GM12878 (cell line): ENCODE results near the gene IP6K3. TPM values are rescaled to one million over a fixed set of nuclear protein-coding genes. Genes with fewer than 3 reads are reported as not detected.

Experiments used
- ATAC-seq: fragments of 200-7000 bp; cut with Tn5 transposase; 3 replicates; pipeline ENCODE4 v1.9.1; 2020; ENCODE audit warnings: mild to moderate bottlenecking, moderate library complexity
- BruUV-seq: library from RNA; stranded (reverse); fragments of 400-500 nt; replicated peaks from 2 replicates; lab custom pipeline; 2021; lab: Mats Ljungman, UMichigan
- CTCF ChIA-PET: fragments of 300-600 bp; sonication (Branson Sonifier 250); formaldehyde crosslinking; extraction: SDS; loops from one replicate; lab custom pipeline; 2021; ENCODE audit warnings: inconsistent platforms; lab: Yijun Ruan, JAX
- POLR2A ChIA-PET: fragments of 350-600 bp; formaldehyde crosslinking; extraction: SDS; loops from one replicate; lab custom pipeline; 2021; ENCODE audit warnings: inconsistent platforms; lab: Charles Lee
- RAD21 ChIA-PET: fragments of 300-600 bp; sonication (Branson Sonifier 250); formaldehyde crosslinking; loops from one replicate; lab custom pipeline; 2023; ENCODE audit warnings: antibody characterized with exemption; ENCODE audit not compliant: unreplicated experiment; lab: Charles Lee
- SMC1A ChIA-PET: fragments of 300-600 bp; sonication (Branson Sonifier 250); formaldehyde crosslinking; loops from one replicate; lab custom pipeline; 2023; ENCODE audit not compliant: unreplicated experiment, uncharacterized antibody; lab: Charles Lee
- DNase-seq: peaks from one replicate; pipeline ENCODE4 v3.0.0-alpha.2; 2011; ENCODE audit warnings: low read depth, low spot score
- FAIRE-seq: peaks from 3 replicates; lab custom pipeline; 2011; peaks lifted over from hg19 to GRCh38; lab: Jason Lieb, UNC
- H2AFZ ChIP-seq: 2 replicates; pipeline ENCODE4 v1.6.0; 2011; ENCODE audit warnings: low read depth, low read length, control low read depth; ENCODE audit not compliant: control insufficient read depth
- H3K27ac ChIP-seq: 2 replicates; pipeline ENCODE4 v1.5.1; 2011; ENCODE audit warnings: control low read depth; ENCODE audit not compliant: control insufficient read depth, insufficient read depth
- H3K27me3 ChIP-seq, 2 experiments: replicated peaks in 1 of 2; 2 replicates each; pipeline versions ENCODE4 v1.6.0 to v1.6.1; 2011; ENCODE audit warnings: low read length in 1 of 2; ENCODE audit not compliant: control insufficient read depth in 2 of 2, insufficient read depth in 2 of 2
- H3K36me3 ChIP-seq, 2 experiments: 2 replicates each; pipeline ENCODE4 v1.5.1; 2011; ENCODE audit warnings: low read length in 1 of 2; ENCODE audit not compliant: control insufficient read depth in 2 of 2, insufficient read depth in 2 of 2
- H3K4me1 ChIP-seq: 2 replicates; pipeline ENCODE4 v1.6.1; 2011; ENCODE audit warnings: mild to moderate bottlenecking, low read length, moderate library complexity, mixed read lengths; ENCODE audit not compliant: control insufficient read depth, insufficient read depth
- H3K4me2 ChIP-seq: 2 replicates; pipeline ENCODE4 v1.6.0; 2011; ENCODE audit warnings: control low read depth; ENCODE audit not compliant: control insufficient read depth, insufficient read depth
- H3K4me3 ChIP-seq: fragments of 200-600 bp; sonication (generic); 2 replicates; pipeline ENCODE4 v1.5.1; 2016
- H3K79me2 ChIP-seq: 2 replicates; pipeline ENCODE4 v1.6.0; 2011; ENCODE audit warnings: low read length; ENCODE audit not compliant: control insufficient read depth, insufficient read depth
- H3K9ac ChIP-seq: 2 replicates; pipeline ENCODE4 v1.8.0; 2011; ENCODE audit warnings: low read length, control low read depth, mixed read lengths; ENCODE audit not compliant: control insufficient read depth, insufficient read depth
- H3K9me3 ChIP-seq: replicated peaks from 3 replicates; pipeline ENCODE4 v1.5.1; 2011; ENCODE audit warnings: mild to moderate bottlenecking, low read length; ENCODE audit not compliant: control insufficient read depth, insufficient read depth
- H4K20me1 ChIP-seq: 2 replicates; pipeline ENCODE4 v1.6.0; 2011; ENCODE audit not compliant: control insufficient read depth, insufficient read depth
- BACH1 ChIP-seq: fragments of 450-650 bp; IDR thresholded peaks from 2 replicates; pipeline ENCODE4 v1.6.1; 2017; ENCODE audit warnings: mild to moderate bottlenecking, borderline replicate concordance
- BMI1 ChIP-seq: fragments of 450-650 bp; IDR thresholded peaks from 2 replicates; pipeline ENCODE4 v1.6.1; 2016; ENCODE audit warnings: mild to moderate bottlenecking, moderate library complexity, borderline replicate concordance
- CBFB ChIP-seq: IDR thresholded peaks from 2 replicates; pipeline ENCODE4 v1.6.1; 2016; ENCODE audit warnings: antibody characterized with exemption, low read depth
- CBX3 ChIP-seq: fragments of 200-600 bp; sonication (generic); IDR thresholded peaks from 2 replicates; pipeline ENCODE4 v1.6.1; 2016; ENCODE audit warnings: low read depth, borderline replicate concordance
- CBX5 ChIP-seq: sonication (generic); IDR thresholded peaks from 2 replicates; pipeline ENCODE4 v1.6.1; 2016; ENCODE audit warnings: low read depth, moderate library complexity, mild to moderate bottlenecking, inconsistent platforms
- CHD1 ChIP-seq: IDR thresholded peaks from 2 replicates; pipeline ENCODE4 v1.6.1; 2012; ENCODE audit warnings: low read depth, low read length, improper control_type of control experiment
- EP300 ChIP-seq, 2 experiments: fragments of 150-350 bp in 1 of 2; IDR thresholded peaks; 2 replicates each; pipeline ENCODE4 v1.6.1; 2011 to 2012; ENCODE audit warnings: low read depth in 2 of 2, low read length in 2 of 2, borderline replicate concordance in 1 of 2, improper control_type of control experiment in 1 of 2, inconsistent platforms in 1 of 2; ENCODE audit not compliant: control insufficient read depth in 1 of 2
- ETV6 ChIP-seq, 2 experiments: fragments of 450-650 bp in 1 of 2; IDR thresholded peaks in 1 of 2; conservative IDR thresholded peaks in 1 of 2; 2 replicates each; pipeline ENCODE4 v1.6.1; 2014; ENCODE audit warnings: antibody characterized with exemption in 1 of 2, borderline replicate concordance in 1 of 2, low read depth in 1 of 2, mild to moderate bottlenecking in 1 of 2, moderate library complexity in 1 of 2
- FOXK2 ChIP-seq: fragments of 450-650 bp; IDR thresholded peaks from 2 replicates; pipeline ENCODE4 v1.6.1; 2017; ENCODE audit warnings: mild to moderate bottlenecking, moderate library complexity
- NBN ChIP-seq: fragments of 450-650 bp; IDR thresholded peaks from 2 replicates; pipeline ENCODE4 v1.6.1; 2016
- NFYA ChIP-seq: IDR thresholded peaks from 2 replicates; pipeline ENCODE4 v1.6.1; 2011; ENCODE audit warnings: low read depth, mild to moderate bottlenecking, low read length, improper control_type of control experiment, borderline replicate concordance
- NR2C1 ChIP-seq: fragments of 450-650 bp; IDR thresholded peaks from 2 replicates; pipeline ENCODE4 v1.6.1; 2017; ENCODE audit warnings: antibody characterized with exemption, mild to moderate bottlenecking, moderate library complexity
- POU2F2 ChIP-seq: IDR thresholded peaks from 3 replicates; pipeline ENCODE4 v1.6.1; 2011; ENCODE audit warnings: low read depth, mild to moderate bottlenecking, low read length, borderline replicate concordance
- RBBP5 ChIP-seq: fragments of 200-600 bp; sonication (generic); conservative IDR thresholded peaks from 2 replicates; pipeline ENCODE4 v1.6.1; 2016
- RUNX3 ChIP-seq: IDR thresholded peaks from 2 replicates; pipeline ENCODE4 v1.6.1; 2012; ENCODE audit warnings: low read length, inconsistent platforms
- SIX5 ChIP-seq: IDR thresholded peaks from 2 replicates; pipeline ENCODE4 v1.6.1; 2011; ENCODE audit warnings: mild to moderate bottlenecking, low read depth, low read length, moderate library complexity; ENCODE audit not compliant: severe bottlenecking
- SREBF1 ChIP-seq: IDR thresholded peaks from 2 replicates; pipeline ENCODE4 v1.6.1; 2012; ENCODE audit warnings: mild to moderate bottlenecking, low read length
- STAT1 ChIP-seq: fragments of 450-650 bp; conservative IDR thresholded peaks from 2 replicates; pipeline ENCODE4 v1.6.1; 2014; ENCODE audit warnings: antibody characterized with exemption, mild to moderate bottlenecking
- STAT3 ChIP-seq: IDR thresholded peaks from 2 replicates; pipeline ENCODE4 v1.6.1; 2011; ENCODE audit warnings: low read depth, low read length, improper control_type of control experiment
- ZNF384 ChIP-seq: IDR thresholded peaks from 2 replicates; pipeline ENCODE4 v1.6.1; 2012; ENCODE audit warnings: low read depth, mild to moderate bottlenecking, low read length, improper control_type of control experiment, borderline replicate concordance
- ZSCAN29 ChIP-seq: fragments of 450-650 bp; IDR thresholded peaks from 2 replicates; pipeline ENCODE4 v1.6.1; 2017; ENCODE audit warnings: mild to moderate bottlenecking, moderate library complexity
- ZZZ3 ChIP-seq: IDR thresholded peaks from 2 replicates; pipeline ENCODE4 v1.6.1; 2011; ENCODE audit warnings: low read depth; ENCODE audit not compliant: control insufficient read depth, insufficient read length
- WGBS: methylation state at CpG from one replicate; pipeline ENCODE4 v1.1.6; 2016; ENCODE audit warnings: low lambda C conversion rate; ENCODE audit not compliant: insufficient replicate concordance, insufficient coverage; ENCODE audit errors: missing lambda C conversion rate; 5-methylcytosine and 5-hydroxymethylcytosine counted together
- in situ Hi-C: fragments of 300-500 bp; cut with MboI; formaldehyde crosslinking; loops from 9 replicates; pipeline ENCODE4 v1.14.3; 2018; ENCODE audit warnings: mixed read lengths
- intact Hi-C: fragments of 100-400 bp; cut with micrococcal nuclease; formaldehyde crosslinking; loops from one replicate; pipeline ENCODE4 v1.14.2; 2022; ENCODE audit not compliant: unreplicated experiment
- polyA plus RNA-seq, 11 experiments: library from polyadenylated mRNA; depleted of rRNA in 4 of 11; unstranded in 6 of 11; stranded (reverse) in 5 of 11; fragments of >200 nt; fragmentation: Nextera tagmentation in 4 of 11; fragmentation: Illumina TruSeq in 1 of 11; extraction: Ambion mirVana in 4 of 11; extraction: Trizol in 1 of 11; gene quantifications; 1 replicate in 1 of 11; 2 replicates in 10 of 11; pipeline versions ENCODE4 v1.2.1 to v1.2.3, GENCODE V29; 2011 to 2016; ENCODE audit warnings: inconsistent platforms in 2 of 11, missing spikeins in 2 of 11, low read depth in 1 of 11
- total RNA-seq, 4 experiments: library from RNA; depleted of rRNA in 3 of 4; stranded (reverse); fragments of >200 nt in 3 of 4; fragmentation: Illumina TruSeq in 1 of 4; extraction: Trizol in 1 of 4; gene quantifications; 2 replicates each; pipeline versions ENCODE4 v1.2.1 to v1.2.3, GENCODE V29; 2013 to 2021

IP6K3 gene
- total and polyA plus RNA-seq, 10 of the 15 experiments (the other 5 are each of a cell fraction or from before 2014, with no cell fraction given): 0.02 to 0.15 (median 0.09) TPM; not detected in 7

DNA sequence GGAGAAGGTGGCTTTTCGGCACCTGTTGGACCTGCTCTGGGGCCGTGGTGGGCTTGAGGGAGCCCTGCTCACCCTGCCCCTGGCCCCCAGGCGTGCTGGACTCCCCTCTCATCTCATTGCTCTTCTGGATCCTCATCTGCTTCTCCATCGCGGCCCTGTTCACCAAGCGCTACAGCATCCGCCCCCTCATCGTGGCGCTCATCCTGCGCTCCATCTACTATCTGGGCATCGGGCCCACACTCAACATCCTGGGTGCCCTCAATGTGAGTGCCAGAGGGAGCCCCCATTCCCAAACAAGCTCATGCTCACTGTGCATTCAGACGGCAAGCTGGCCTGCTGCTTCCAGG, 57.6 kb downstream of the IP6K3 start:
- in situ Hi-C loops (no loop called here), intact Hi-C loops (no loop called here)
- ChIA-PET CTCF (no interaction called here), RAD21 (no interaction called here), POLR2A (no interaction called here), SMC1A (no interaction called here)
- no peaks in the 10 kb centered on the region for H4K20me1 ChIP-seq
- no peak overlapping the region for H3K4me2 ChIP-seq
- ATAC-seq (no peak), DNase-seq (no peak), FAIRE-seq (no peak)
- no peak overlapping the region for H3K4me3 ChIP-seq
- H3K79me2 ChIP-seq: no peaks in the 10 kb centered on the region
- 86% methylated on average over 12 of the region's 12 CpGs for WGBS
- BruUV-seq: no TSS peak
- H2AFZ ChIP-seq: no peak overlapping the region
- no peak overlapping the region for H3K27ac ChIP-seq
- peaks cover 15% of the 10 kb centered on the region for H3K4me1 ChIP-seq
- H3K36me3 ChIP-seq: peaks cover 11 to 62% of the 10 kb centered on the region in 2 experiments
- TF ChIP-seq BACH1 (no peak), CBX5 (no peak), NR2C1 (no peak), NBN (no peak), ZZZ3 (no peak), STAT1 (no peak), ZNF384 (no peak), RUNX3 (no peak)
- no peaks in the 10 kb centered on the region for H3K27me3 ChIP-seq
- no peak overlapping the region for H3K9ac ChIP-seq
- no peaks in the 10 kb centered on the region for H3K9me3 ChIP-seq

DNA sequence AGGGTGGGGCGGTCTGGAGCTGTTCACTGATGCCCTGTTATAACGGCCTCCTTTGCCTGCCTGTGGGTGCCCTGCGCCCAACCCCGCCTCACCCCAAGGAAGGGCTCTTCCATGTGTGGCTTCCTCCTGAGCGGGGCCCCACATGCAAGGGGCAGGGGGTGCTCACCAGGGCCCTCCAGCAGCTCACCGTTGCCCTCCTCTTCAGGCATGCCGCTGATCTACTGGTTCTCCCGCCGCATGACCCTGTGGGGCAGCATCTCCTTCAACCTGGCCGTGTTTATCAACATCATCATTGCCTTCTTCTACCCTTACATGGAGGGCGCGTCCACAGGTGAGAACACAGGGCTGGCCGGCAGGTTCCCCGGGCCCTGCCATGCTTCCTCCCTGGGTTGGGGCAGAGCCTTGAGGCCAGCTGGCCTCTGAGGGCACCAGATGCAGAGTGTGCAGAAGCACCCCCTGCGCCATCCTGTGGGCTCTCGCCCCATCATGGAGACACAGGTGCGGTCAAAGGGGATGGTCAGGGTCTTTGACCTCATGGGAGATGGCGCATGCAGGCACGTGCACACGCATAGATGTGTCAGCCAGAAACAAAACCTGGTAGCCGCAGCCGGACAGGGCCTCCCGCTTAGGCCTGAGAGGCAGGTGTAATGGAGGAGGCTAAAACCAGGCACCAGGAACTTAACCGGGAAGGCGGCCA, 58.1 kb downstream of the IP6K3 start:
- intact Hi-C loops (no loop called here), in situ Hi-C loops (no loop called here)
- H4K20me1 ChIP-seq: no peaks in the 10 kb centered on the region
- ChIA-PET CTCF (no interaction called here), SMC1A (no interaction called here), RAD21 (no interaction called here), POLR2A (no interaction called here)
- peaks cover 11 to 61% of the 10 kb centered on the region in 2 experiments for H3K36me3 ChIP-seq
- no peak overlapping the region for H3K4me2 ChIP-seq
- H3K27ac ChIP-seq: no peak overlapping the region
- no peak for ATAC-seq
- no peaks in the 10 kb centered on the region for H3K79me2 ChIP-seq
- BruUV-seq: no TSS peak
- TF ChIP-seq EP300 (IDR thresholded peaks at IDR 0.05; ENCODE audit: borderline replicate concordance in 1 of 2, control insufficient read depth in 1 of 2, low read depth in 2 of 2, low read length in 2 of 2) (no peak), ETV6 (conservative IDR thresholded peaks at IDR 0.05 in 1 of 2, IDR thresholded peaks at IDR 0.05 in 1 of 2; ENCODE audit: borderline replicate concordance in 1 of 2, low read depth in 1 of 2) (no peak), BMI1 (no peak), FOXK2 (no peak), ZSCAN29 (no peak), SIX5 (no peak), RBBP5 (no peak), POU2F2 (no peak), NR2C1 (no peak), STAT3 (no peak), CBFB (no peak), NFYA (no peak), CBX3 (no peak), SREBF1 (no peak), CHD1 (no peak)
- peaks cover 15% of the 10 kb centered on the region for H3K4me1 ChIP-seq
- H3K9ac ChIP-seq: no peak overlapping the region
- H2AFZ ChIP-seq: no peak overlapping the region
- H3K27me3 ChIP-seq: no peaks in the 10 kb centered on the region
- FAIRE-seq: no peak
- no peaks in the 10 kb centered on the region for H3K9me3 ChIP-seq
- no peak overlapping the region for H3K4me3 ChIP-seq
- 92% methylated on average over 24 of the region's 25 CpGs for WGBS
- DNase-seq: no peak
